Measurements from ENCODE around the gene MMUT.
"Not testable (repeated sequence)": the region's sequence is repeated elsewhere in the genome, so short reads cannot be mapped to it uniquely, and the experiment has no call there.

Gene MMUT

GRCh38 chr6:49497304-49497703, 34.3 kb upstream of the MMUT start:
- Histone ChIP-seq H3K9me3 (ENCODE audit: low read length) (no peaks in the 10 kb centered on the region), H4K20me1 (ENCODE audit: insufficient read depth, low read length) (no peaks in the 10 kb centered on the region), H2AFZ (ENCODE audit: low read length) (no peak overlapping the region), H3K9me2 (ENCODE audit: low read depth, low read length) (no peaks in the 10 kb centered on the region), H3K79me2 (ENCODE audit: insufficient read depth, low read length) (no peaks in the 10 kb centered on the region), H3K9ac (ENCODE audit: low read length) (no peak overlapping the region), H3K27me3 (ENCODE audit: insufficient read depth, low read length) (no peaks in the 10 kb centered on the region), H3K36me3 (ENCODE audit: insufficient read depth, low read length) (peaks cover 16% of the 10 kb centered on the region), H3K4me2 (ENCODE audit: low read length) (no peak overlapping the region), H3F3A (ENCODE audit: insufficient read depth, low read length) (no peaks in the 10 kb centered on the region), H3K27ac (ENCODE audit: low read depth, low read length, poor library complexity, severe bottlenecking) (no peak overlapping the region), H3K4me1 (ENCODE audit: insufficient read depth, low read length, severe bottlenecking) (no peaks in the 10 kb centered on the region), H3K4me3 (ENCODE audit: low read depth, low read length, poor library complexity, severe bottlenecking) (no peak overlapping the region)
- TF ChIP-seq EZH2 (IDR thresholded peaks at IDR 0.05; ENCODE audit: borderline replicate concordance, low read length) (no peak), CTCF (IDR thresholded peaks at IDR 0.05; ENCODE audit: low read length) (no peak)

- H3K9me3 ChIP-seq (ENCODE audit: low read length): no peaks in the 10 kb centered on the region
Observed at GRCh38 chr6:49490633-49491032, 27.6 kb upstream of the MMUT start.

GRCh38 chr6:49483380-49483779, 20.3 kb upstream of the MMUT start:
- H3K27me3 ChIP-seq (ENCODE audit: insufficient read depth, low read length); H3K9me3 ChIP-seq (ENCODE audit: low read length); H4K20me1 ChIP-seq (ENCODE audit: insufficient read depth, low read length); H3K27ac ChIP-seq (ENCODE audit: low read depth, low read length, poor library complexity, severe bottlenecking); H2AFZ ChIP-seq (ENCODE audit: low read length); H3K79me2 ChIP-seq (ENCODE audit: insufficient read depth, low read length); H3K4me2 ChIP-seq (ENCODE audit: low read length); H3K9ac ChIP-seq (ENCODE audit: low read length); H3F3A ChIP-seq (ENCODE audit: insufficient read depth, low read length); H3K4me3 ChIP-seq (ENCODE audit: low read depth, low read length, poor library complexity, severe bottlenecking); H3K9me2 ChIP-seq (ENCODE audit: low read depth, low read length); H3K4me1 ChIP-seq (ENCODE audit: insufficient read depth, low read length, severe bottlenecking): not testable (repeated sequence)
- peaks cover 24% of the 10 kb centered on the region for H3K36me3 ChIP-seq (ENCODE audit: insufficient read depth, low read length)

More at GRCh38 chr6:49490633-49491032, 27.6 kb upstream of the MMUT start:
- Histone ChIP-seq H3K27me3 (ENCODE audit: insufficient read depth, low read length) (no peaks in the 10 kb centered on the region), H4K20me1 (ENCODE audit: insufficient read depth, low read length) (no peaks in the 10 kb centered on the region), H3K36me3 (ENCODE audit: insufficient read depth, low read length) (peaks cover 52% of the 10 kb centered on the region), H3K4me1 (ENCODE audit: insufficient read depth, low read length, severe bottlenecking) (no peaks in the 10 kb centered on the region), H3K4me2 (ENCODE audit: low read length) (no peak overlapping the region), H3K27ac (ENCODE audit: low read depth, low read length, poor library complexity, severe bottlenecking) (no peak overlapping the region), H3K9me2 (ENCODE audit: low read depth, low read length) (no peaks in the 10 kb centered on the region), H2AFZ (ENCODE audit: low read length) (no peak overlapping the region), H3K79me2 (ENCODE audit: insufficient read depth, low read length) (no peaks in the 10 kb centered on the region), H3K9ac (ENCODE audit: low read length) (no peak overlapping the region), H3F3A (ENCODE audit: insufficient read depth, low read length) (no peaks in the 10 kb centered on the region), H3K4me3 (ENCODE audit: low read depth, low read length, poor library complexity, severe bottlenecking) (no peak overlapping the region)
- TF ChIP-seq EZH2 (IDR thresholded peaks at IDR 0.05; ENCODE audit: borderline replicate concordance, low read length): no peak
- TF ChIP-seq CTCF (IDR thresholded peaks at IDR 0.05; ENCODE audit: low read length): no peak

- not testable (repeated sequence) for H3F3A ChIP-seq (ENCODE audit: insufficient read depth, low read length); H3K27ac ChIP-seq (ENCODE audit: low read depth, low read length, poor library complexity, severe bottlenecking); H3K27me3 ChIP-seq (ENCODE audit: insufficient read depth, low read length); H3K4me1 ChIP-seq (ENCODE audit: insufficient read depth, low read length, severe bottlenecking); H3K9me2 ChIP-seq (ENCODE audit: low read depth, low read length); H3K79me2 ChIP-seq (ENCODE audit: insufficient read depth, low read length); H4K20me1 ChIP-seq (ENCODE audit: insufficient read depth, low read length); H3K9ac ChIP-seq (ENCODE audit: low read length); H2AFZ ChIP-seq (ENCODE audit: low read length); H3K4me3 ChIP-seq (ENCODE audit: low read depth, low read length, poor library complexity, severe bottlenecking); H3K4me2 ChIP-seq (ENCODE audit: low read length); H3K9me3 ChIP-seq (ENCODE audit: low read length)
- H3K36me3 ChIP-seq (ENCODE audit: insufficient read depth, low read length): peaks cover 24% of the 10 kb centered on the region
Observed at GRCh38 chr6:49481846-49482245, 18.8 kb upstream of the MMUT start.
